Activated CD4-positive, alpha-beta T cell treated with anti-CD3 and anti-CD28 coated beads, Interleukin-2, amount 10 ng/mL, durations not matched to agents 24 days and 14 days (primary cell): ENCODE measurements around the gene KHK. TPM values are rescaled to one million over a fixed set of nuclear protein-coding genes. Genes with fewer than 3 reads are reported as not detected.

Experiments used
- DNase-seq: peaks from one replicate; pipeline ENCODE4 v3.0.0; 2022
- H3K27ac Mint-ChIP-seq: one replicate; pipeline ENCODE4 v1.8.0; 2022; ENCODE audit warnings: mild to moderate bottlenecking, mixed read lengths
- H3K27me3 Mint-ChIP-seq: one replicate; pipeline ENCODE4 v1.8.0; 2022; ENCODE audit warnings: mixed read lengths
- H3K36me3 Mint-ChIP-seq: one replicate; pipeline ENCODE4 v1.8.0; 2022; ENCODE audit warnings: low read depth, mild to moderate bottlenecking, mixed read lengths
- H3K4me1 Mint-ChIP-seq: one replicate; pipeline ENCODE4 v1.8.0; 2021; ENCODE audit warnings: mixed read lengths
- H3K4me3 Mint-ChIP-seq: one replicate; pipeline ENCODE4 v1.8.0; 2022; ENCODE audit warnings: mild to moderate bottlenecking, moderate library complexity, mixed read lengths
- H3K9me3 Mint-ChIP-seq: one replicate; pipeline ENCODE4 v1.8.0; 2021; ENCODE audit warnings: mixed read lengths
- intact Hi-C: fragments of 100-400 bp; cut with micrococcal nuclease; formaldehyde crosslinking; loops from one replicate; pipeline ENCODE4 v1.15.1; 2023
- total RNA-seq: library from RNA; stranded (reverse); gene quantifications from 2 replicates; pipeline ENCODE4 v1.2.3, GENCODE V29; 2022

The KHK gene
- total RNA-seq, 1 donor from 2014 or later = 13.4 TPM

DNA sequence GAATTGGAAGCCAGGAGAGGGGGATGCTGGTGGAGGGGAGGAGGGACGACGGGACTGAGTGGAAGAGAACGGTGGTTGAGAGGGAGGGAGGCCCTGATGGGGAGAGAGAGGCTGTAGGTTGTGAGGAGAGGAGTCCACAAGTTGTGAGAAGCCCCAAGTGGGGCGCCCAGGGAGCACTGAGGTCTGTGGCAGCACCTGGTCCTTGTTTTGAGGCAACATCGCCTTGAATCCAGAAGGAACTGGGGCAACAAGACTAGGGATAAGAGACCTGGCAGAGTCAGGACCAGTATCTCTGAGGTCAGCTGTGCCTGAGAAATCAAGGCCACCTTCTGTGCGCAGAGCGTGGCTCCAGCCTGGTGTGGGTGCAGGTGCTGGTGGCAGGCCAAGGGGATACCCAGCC, 51.5 kb downstream of the KHK start:
- intact Hi-C loops = no loop called here
- H3K27ac Mint-ChIP-seq = no peak overlapping the region

GRCh38 chr2:27139310-27139709, 52.7 kb downstream of the KHK start, which contains the start of gene PRR30:
Gene PRR30, minus strand, starts transcription at chr2:27139410. Its CDS starts 1,081 bp downstream, at chr2:27138329.
- intact Hi-C loops = no loop called here
- Mint-ChIP-seq H3K36me3 (peaks cover 2% of the 10 kb centered on the region), H3K27me3 (peaks cover 19% of the 10 kb centered on the region), H3K9me3 (no peaks in the 10 kb centered on the region), H3K4me1 (peaks cover 5% of the 10 kb centered on the region), H3K4me3 (no peak within 1 kb of the TSS), H3K27ac (no peak within 1 kb of the TSS)
- DNase-seq = no peak

More for the DNA sequence above, 51.5 kb downstream of the KHK start:
- no peak for DNase-seq
- Mint-ChIP-seq H3K27me3 (peaks cover 9% of the 10 kb centered on the region), H3K36me3 (peaks cover 8% of the 10 kb centered on the region), H3K4me3 (no peak overlapping the region), H3K9me3 (no peaks in the 10 kb centered on the region), H3K4me1 (peaks cover 12% of the 10 kb centered on the region)

DNA sequence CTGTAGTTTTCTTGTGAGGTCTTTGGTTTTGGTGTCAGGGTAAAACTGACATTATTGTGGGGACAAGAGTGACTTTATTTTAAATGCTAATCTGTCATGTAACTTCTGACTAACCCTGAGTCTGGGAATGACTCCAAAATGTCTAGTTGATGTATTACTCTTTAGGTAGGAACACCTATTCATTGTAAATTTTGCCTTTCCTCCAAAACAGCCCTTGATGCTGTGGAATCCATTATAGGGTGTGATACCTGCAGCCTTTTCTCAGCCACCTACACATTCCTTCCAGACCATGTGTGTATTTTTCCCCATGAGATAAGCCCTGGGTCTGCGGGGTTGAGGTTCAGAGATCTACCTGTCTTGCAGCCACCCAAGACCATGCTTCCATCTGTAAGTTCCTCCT, 56.7 kb downstream of the KHK start:
- H3K9me3 Mint-ChIP-seq = no peaks in the 10 kb centered on the region
- H3K4me3 Mint-ChIP-seq = no peak overlapping the region
- intact Hi-C loops = no loop called here
- H3K27me3 Mint-ChIP-seq = peaks cover 21% of the 10 kb centered on the region
- no peaks in the 10 kb centered on the region for H3K36me3 Mint-ChIP-seq
- no peak for DNase-seq
- H3K27ac Mint-ChIP-seq = no peak overlapping the region
- H3K4me1 Mint-ChIP-seq = no peaks in the 10 kb centered on the region

GRCh38 chr2:27145682-27146081, 59.1 kb downstream of the KHK start:
- H3K36me3 Mint-ChIP-seq = no peaks in the 10 kb centered on the region
- H3K4me1 Mint-ChIP-seq = no peaks in the 10 kb centered on the region
- H3K27me3 Mint-ChIP-seq = peaks cover 17% of the 10 kb centered on the region
- no peaks in the 10 kb centered on the region for H3K9me3 Mint-ChIP-seq
- intact Hi-C loops = no loop called here
- H3K27ac Mint-ChIP-seq = no peak overlapping the region
- no peak overlapping the region for H3K4me3 Mint-ChIP-seq
- no peak for DNase-seq

- no peak for DNase-seq
- peaks cover 5% of the 10 kb centered on the region for H3K4me1 Mint-ChIP-seq
- no peaks in the 10 kb centered on the region for H3K36me3 Mint-ChIP-seq
- intact Hi-C loops = no loop called here
- H3K4me3 Mint-ChIP-seq = no peak overlapping the region
- no peak overlapping the region for H3K27ac Mint-ChIP-seq
- peaks cover 15% of the 10 kb centered on the region for H3K27me3 Mint-ChIP-seq
- no peaks in the 10 kb centered on the region for H3K9me3 Mint-ChIP-seq
These were observed 61.4 kb downstream of the KHK start for GRCh38 chr2:27147935-27148334.

GRCh38 chr2:27148801-27149439, 62.3 kb downstream of the KHK start, which contains the start of gene TCF23:
Gene TCF23, plus strand, starts transcription at chr2:27149004. Its CDS starts 130 bp downstream, at chr2:27149134.
- intact Hi-C loops = no loop called here
- no peaks in the 10 kb centered on the region for H3K9me3 Mint-ChIP-seq
- H3K4me1 Mint-ChIP-seq = peaks cover 5% of the 10 kb centered on the region
- H3K4me3 Mint-ChIP-seq = no peak within 1 kb of the TSS
- no peaks in the 10 kb centered on the region for H3K36me3 Mint-ChIP-seq
- no peak within 1 kb of the TSS for H3K27ac Mint-ChIP-seq
- DNase-seq = no peak
- peaks cover 6% of the 10 kb centered on the region for H3K27me3 Mint-ChIP-seq

DNA sequence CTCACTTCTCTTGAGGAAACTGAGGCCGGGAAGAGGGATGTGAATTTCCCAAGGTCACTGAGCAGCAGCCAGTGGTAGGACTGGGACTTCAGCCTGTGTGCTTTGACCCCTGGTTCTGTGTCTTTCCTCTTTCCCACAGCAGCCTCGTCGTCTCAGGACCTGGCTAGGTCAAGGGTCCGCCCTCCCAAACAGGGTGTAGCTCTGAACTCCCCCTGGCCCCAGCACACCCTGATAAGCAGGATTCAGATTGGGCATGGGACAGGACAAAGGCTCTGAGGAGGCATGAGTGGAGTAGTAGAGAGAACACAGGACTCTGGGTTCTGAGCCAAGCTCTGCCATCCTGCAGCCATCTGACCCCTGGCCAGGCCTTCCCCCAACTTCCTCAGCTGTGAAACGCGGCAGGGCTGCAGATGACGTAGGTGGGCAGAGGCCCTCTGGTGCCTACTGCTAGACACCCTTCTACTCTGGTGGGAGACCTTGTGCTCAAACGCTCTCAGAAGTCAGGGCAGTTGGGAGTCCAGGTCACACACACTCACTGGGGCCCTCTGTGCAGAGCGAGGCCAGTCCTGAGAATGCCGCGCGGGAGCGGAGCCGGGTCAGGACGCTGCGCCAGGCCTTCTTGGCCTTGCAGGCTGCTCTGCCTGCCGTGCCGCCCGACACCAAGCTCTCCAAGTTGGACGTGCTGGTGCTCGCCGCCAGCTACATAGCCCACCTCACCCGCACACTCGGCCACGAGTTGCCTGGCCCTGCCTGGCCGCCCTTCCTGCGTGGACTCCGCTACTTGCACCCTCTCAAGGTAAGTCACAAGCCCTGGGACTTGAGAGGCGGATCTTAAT, 63.2 kb downstream of the KHK start:
- no peak for DNase-seq
- intact Hi-C loops = no loop called here
- H3K4me1 Mint-ChIP-seq = peaks cover 5% of the 10 kb centered on the region
- H3K9me3 Mint-ChIP-seq = no peaks in the 10 kb centered on the region
- H3K27me3 Mint-ChIP-seq = peaks cover 3% of the 10 kb centered on the region
- no peak overlapping the region for H3K4me3 Mint-ChIP-seq
- no peaks in the 10 kb centered on the region for H3K36me3 Mint-ChIP-seq
- no peak overlapping the region for H3K27ac Mint-ChIP-seq

Other genes with a start within 250 kb of the KHK start
- not detected in 2 replicates for gene DPYSL5, start 238.6 kb upstream of the KHK start, total RNA-seq
- 2.5 and 3.6 TPM in 2 replicates for gene MAPRE3, start 116.1 kb upstream of the KHK start, total RNA-seq
- 93.4 and 98.6 TPM in 2 replicates for gene TMEM214, start 53.8 kb upstream of the KHK start, total RNA-seq
- 13.9 and 14.1 TPM in 2 replicates for gene AGBL5, start 35.1 kb upstream of the KHK start, total RNA-seq
- gene OST4, start 15.1 kb upstream of the KHK start, total RNA-seq = 314 and 326 TPM in 2 replicates
- 1.1 and 1.4 TPM in 2 replicates for gene EMILIN1, start 8.2 kb upstream of the KHK start, total RNA-seq
- 14.4 and 15.1 TPM in 2 replicates for gene CGREF1, start 32.4 kb downstream of the KHK start, total RNA-seq
- gene ABHD1, start 37.0 kb downstream of the KHK start, total RNA-seq = 0.23 and 0.28 TPM in 2 replicates
- gene PREB, start 47.9 kb downstream of the KHK start, total RNA-seq = 85.4 and 88.3 TPM in 2 replicates
- not detected in 2 replicates for gene PRR30, start 52.6 kb downstream of the KHK start, total RNA-seq
- gene TCF23, start 62.2 kb downstream of the KHK start, total RNA-seq = not detected in 2 replicates
- gene ATRAID, start 125.3 kb downstream of the KHK start, total RNA-seq = 109 and 120 TPM in 2 replicates
- gene SLC5A6, start 125.5 kb downstream of the KHK start, total RNA-seq = 87.1 and 97.9 TPM in 2 replicates
- gene CAD, start 130.6 kb downstream of the KHK start, total RNA-seq = 144 and 159 TPM in 2 replicates
- gene SLC30A3, start 176.3 kb downstream of the KHK start, total RNA-seq = 1.4 and 2.2 TPM in 2 replicates
- gene DNAJC5G, start 188.7 kb downstream of the KHK start, total RNA-seq = not detected in 2 replicates
- 0.33 and 0.47 TPM in 2 replicates for gene TRIM54, start 195.7 kb downstream of the KHK start, total RNA-seq
- 1.9 and 2.7 TPM in 2 replicates for gene UCN, start 221.7 kb downstream of the KHK start, total RNA-seq
- gene MPV17, start 236.3 kb downstream of the KHK start, total RNA-seq = 86.8 and 89.1 TPM in 2 replicates